ENCODE results near the gene RGL3.

GRCh38 chr19:11399667-11400066 lies 19.4 kb downstream of the RGL3 start:
- no peak for TF ChIP-seq CTCF (IDR thresholded peaks at IDR 0.05)
- TF ChIP-seq ZFX (IDR thresholded peaks at IDR 0.05; ENCODE audit: borderline replicate concordance): no peak
